ENCODE results near the gene LZTS2.

GRCh38 chr10:101035916-101036702, 36.5 kb downstream of the LZTS2 start:
- TF ChIP-seq, protein P1, sequence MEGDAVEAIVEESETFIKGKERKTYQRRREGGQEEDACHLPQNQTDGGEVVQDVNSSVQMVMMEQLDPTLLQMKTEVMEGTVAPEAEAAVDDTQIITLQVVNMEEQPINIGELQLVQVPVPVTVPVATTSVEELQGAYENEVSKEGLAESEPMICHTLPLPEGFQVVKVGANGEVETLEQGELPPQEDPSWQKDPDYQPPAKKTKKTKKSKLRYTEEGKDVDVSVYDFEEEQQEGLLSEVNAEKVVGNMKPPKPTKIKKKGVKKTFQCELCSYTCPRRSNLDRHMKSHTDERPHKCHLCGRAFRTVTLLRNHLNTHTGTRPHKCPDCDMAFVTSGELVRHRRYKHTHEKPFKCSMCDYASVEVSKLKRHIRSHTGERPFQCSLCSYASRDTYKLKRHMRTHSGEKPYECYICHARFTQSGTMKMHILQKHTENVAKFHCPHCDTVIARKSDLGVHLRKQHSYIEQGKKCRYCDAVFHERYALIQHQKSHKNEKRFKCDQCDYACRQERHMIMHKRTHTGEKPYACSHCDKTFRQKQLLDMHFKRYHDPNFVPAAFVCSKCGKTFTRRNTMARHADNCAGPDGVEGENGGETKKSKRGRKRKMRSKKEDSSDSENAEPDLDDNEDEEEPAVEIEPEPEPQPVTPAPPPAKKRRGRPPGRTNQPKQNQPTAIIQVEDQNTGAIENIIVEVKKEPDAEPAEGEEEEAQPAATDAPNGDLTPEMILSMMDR (IDR thresholded peaks at IDR 0.05), result no peak
- no peak for TF ChIP-seq POLR2AphosphoS2 (conservative IDR thresholded peaks at IDR 0.05; ENCODE audit: low read length)
- TF ChIP-seq TP53 (CRISPR knock-in tag; IDR thresholded peaks at IDR 0.05), result no peak
- TF ChIP-seq POLR2A (IDR thresholded peaks at IDR 0.05; ENCODE audit: low read length), result no peak
- no peak for TF ChIP-seq GATA3 (IDR thresholded peaks at IDR 0.05; ENCODE audit: borderline replicate concordance)
- no peak for TF ChIP-seq MYC (IDR thresholded peaks at IDR 0.05; ENCODE audit: borderline replicate concordance, low read length)
- TF ChIP-seq RAD21 (conservative IDR thresholded peaks at IDR 0.05 in 1 of 2, IDR thresholded peaks at IDR 0.05 in 1 of 2), result no peak

All from A549 (cell line).